DMS153 treated with DMSO at 0.1 percent for 48 hours (cell line): ENCODE data around the gene APP.
"Not testable (repeated sequence)": the region's sequence is repeated elsewhere in the genome, so short reads cannot be mapped to it uniquely, and the experiment has no call there.

Experiments used
- DNase-seq: peaks from one replicate; lab custom pipeline; 2025; ENCODE audit not compliant: unreplicated experiment; lab: John Stamatoyannopoulos, UW

APP gene

DNA sequence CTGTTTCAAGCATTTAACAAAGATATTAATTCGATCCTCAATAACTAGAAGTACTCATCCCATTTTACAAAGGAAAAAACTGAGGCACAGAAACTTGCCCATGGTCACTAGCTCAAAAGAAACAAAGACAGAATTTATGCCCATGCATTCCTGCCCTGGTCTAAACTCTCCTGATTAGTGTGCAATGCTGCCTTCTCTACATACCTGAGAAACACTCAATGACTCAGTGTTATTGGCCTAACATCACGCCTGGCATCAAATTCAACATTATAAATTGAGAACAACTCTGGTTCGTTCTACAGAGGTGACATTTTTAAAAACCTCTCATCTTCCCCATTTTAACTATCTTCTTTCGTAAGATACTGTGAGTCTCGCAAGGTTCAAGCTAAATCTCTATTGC, 5.2 kb downstream of the APP start:
- DNase-seq: no peak

DNA sequence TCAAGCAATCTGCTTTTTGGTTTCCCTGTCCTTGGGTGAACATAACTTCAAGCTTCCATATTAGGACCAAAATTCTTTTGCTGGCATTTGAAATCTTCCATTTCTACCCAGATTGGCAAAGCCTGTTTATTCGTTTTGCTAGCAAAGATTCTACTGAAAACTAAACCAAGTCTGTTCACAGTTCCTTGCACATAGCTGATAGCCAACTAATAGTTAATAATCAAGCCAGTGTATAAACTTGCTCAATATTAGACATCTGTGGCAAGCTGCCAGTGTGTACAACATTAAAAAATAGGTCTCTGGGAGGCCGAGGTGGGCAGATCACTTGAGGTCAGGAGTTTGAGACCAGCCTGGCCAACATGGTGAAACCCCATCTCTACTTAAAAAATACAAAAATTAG, 6.3 kb downstream of the APP start:
- no peak for DNase-seq

DNA sequence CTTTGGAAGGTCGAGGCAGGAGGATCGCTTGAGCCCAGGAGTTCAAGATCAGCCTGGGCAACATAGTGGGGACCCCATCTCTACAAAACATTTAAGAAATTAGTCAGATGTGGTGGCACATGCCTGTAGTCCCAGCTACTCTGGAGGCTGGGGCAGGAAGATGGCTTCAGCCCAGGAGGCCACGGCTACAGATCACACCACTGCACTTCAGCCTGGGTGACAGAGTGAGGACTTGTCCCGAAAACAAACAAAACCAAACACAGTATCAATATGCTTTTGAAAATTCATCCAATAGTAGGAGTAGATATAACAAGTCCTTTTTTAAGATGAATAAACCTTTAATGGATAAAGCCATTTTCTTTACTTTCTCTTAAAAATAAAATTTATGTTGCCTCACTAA, 8.5 kb downstream of the APP start:
- no peak for DNase-seq

DNA sequence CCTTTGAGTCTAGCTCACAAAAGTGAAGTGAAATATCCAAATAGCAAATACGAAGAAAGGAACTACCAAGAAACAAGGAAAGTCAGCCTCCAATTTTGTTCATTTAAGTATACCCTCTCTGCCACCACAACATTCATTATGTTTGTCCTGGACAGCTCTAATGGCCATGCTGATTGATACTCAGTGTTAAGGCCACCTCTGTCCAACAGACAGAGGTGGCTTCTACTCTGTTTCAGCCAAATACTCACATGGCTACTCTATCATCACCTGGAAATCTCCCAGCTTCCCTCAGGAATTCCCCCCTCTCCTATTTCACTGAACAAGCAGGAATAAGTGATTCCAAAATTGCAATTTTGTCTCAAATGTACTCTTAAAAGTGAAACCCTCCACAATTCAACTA, 10.7 kb downstream of the APP start:
- no peak for DNase-seq

DNA sequence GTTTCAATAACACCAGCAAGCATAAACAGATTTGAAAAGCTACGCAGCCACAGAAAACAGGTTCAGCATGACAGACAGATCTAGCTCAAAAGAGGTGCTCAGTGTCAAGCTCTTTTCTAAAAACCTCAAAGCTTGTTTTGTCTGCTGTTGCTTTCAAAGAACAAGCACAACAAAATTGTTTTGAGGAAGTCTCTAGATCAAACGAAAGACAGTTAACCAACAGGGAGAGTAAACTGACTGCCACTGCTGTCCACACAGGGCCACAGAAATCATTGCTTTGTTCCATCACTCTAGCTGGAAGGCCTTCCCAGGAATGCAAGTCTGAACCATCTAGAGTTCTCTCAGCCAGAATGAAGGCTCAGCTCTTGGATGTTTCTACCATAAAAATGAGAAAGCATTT, 12.8 kb downstream of the APP start:
- no peak for DNase-seq

DNA sequence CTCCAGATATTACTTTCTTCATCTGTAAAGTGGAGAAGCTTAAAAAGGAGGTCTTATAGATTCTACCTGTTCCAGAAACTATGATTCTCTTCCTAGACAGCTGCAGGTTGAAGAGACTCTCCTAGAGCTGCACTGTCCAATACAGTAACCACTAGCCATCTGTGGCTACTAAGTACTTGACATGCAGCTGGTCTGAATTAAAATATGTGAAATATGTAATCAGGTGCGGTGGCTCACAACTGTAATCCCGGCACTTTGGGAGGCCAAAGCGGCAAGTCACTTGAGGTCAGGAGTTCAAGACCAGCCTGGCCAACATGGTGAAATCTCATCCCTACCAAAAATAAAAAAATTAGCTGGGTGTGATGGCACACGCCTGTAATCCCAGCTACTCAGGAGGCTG, 15.8 kb downstream of the APP start:
- DNase-seq: no peak

DNA sequence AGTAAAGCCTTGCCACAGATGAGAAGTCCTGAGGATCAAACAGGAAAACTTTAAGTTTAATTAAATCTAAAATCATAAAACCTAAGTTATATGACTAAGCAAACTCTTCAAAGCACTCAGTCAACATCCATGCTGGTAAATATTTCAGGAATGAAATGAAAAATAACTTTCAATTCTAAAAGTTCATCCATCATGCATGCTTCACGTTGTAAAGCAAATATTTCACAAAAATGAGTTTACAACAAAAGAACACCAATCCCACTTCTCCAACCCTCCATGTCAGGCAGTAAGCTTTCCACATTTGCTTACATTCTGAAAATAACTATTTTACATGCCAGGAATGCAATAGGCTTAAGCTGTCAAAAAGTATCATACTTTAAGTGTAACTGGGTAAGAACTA, 16.8 kb downstream of the APP start:
- DNase-seq: no peak

DNA sequence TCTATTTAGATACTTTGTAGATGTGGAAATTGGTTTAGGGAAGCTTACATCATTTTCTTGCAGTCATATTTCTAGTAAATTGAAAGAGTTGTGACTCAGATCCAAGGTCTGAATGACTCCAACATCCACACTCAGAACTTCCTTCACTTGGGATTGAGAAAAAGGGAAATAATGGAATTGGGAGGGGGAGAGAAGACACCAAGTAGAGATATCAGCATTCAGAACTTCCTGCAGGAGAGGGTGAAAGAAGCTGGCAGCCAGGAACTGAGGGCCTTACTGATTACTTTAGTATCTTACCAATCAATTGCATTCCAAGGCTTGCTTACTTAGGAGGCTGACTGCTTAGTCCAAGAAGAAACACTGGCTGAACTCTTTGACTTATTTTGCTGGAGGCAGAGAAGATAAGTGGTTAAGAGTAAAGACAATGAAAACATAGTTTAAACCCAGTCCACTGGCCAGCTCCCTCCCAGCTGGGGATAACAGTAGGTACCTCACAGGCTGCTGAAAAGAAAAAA, 21.7 kb downstream of the APP start:
- no peak for DNase-seq

DNA sequence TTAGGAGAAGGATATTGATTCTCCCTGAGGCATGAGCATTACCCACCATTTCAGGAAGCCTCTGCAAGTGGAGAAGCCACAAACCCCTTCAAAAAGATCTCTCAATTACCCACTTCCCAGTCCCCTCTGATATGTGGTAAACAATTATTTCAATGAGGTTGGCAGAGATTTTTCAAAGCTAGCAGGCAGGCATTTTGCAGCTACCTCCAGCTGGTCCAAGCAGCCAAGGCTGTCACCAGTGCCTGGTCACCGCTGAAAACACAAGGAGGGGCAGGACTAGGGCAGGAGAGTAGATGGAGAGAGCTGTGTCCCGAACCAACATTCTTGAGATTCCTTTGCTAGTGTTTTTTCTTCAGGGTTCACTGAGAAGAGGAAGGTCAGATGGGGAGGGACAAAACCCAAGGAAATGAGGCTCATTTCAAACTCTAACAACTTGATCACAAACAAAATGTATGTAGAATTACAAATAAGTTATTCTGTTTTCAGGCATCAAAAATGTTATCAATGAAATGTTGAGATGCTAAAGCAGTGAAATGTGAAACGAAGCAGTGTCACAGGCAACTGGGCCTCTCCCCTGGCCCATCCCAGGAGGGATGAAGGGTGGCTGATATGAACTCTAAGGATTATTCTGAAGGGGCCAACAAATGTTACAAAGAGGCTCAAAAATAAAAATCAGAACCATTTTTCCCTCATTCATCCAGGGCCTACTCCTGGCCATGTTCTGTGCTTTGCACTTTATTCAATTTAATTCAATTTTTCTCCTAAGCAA, 22.3 kb downstream of the APP start:
- DNase-seq: no peak

DNA sequence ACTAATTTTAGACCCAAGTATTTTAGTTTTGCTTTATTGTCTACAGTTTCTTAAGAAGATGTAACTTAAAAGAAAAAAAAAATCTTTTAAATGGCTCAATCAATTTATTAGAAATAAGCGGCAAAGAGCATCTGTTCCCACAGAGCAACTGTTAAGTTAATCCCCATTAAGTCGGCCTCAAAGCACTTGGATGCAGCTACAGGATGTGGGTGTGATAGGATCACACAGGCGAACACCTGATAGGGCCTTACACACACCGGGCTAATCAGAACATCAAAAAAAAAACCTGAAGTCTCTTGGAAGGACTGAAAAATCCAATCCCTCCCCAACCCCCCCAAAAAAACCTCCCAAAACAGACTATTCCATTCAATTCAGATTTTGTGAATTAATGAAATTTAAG, 23.0 kb downstream of the APP start:
- no peak for DNase-seq

DNA sequence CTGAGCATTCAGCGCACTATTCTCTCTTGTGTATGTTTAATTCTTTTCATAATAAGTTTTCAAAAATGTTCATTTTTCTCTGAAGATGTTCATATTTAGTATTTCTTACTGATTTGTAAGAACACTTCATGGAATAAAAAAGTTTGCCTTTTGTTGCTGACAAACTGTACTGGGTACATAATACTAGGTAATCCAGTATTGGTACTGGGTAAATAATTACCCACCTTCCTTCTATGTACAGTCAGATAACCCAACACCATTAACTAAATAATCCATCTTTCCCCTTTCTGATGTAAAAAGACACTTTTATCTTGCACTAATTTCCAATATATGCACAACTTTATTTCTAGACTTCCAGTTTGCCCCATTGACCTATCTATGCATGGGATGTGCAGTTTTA, 23.9 kb downstream of the APP start:
- no peak for DNase-seq

DNA sequence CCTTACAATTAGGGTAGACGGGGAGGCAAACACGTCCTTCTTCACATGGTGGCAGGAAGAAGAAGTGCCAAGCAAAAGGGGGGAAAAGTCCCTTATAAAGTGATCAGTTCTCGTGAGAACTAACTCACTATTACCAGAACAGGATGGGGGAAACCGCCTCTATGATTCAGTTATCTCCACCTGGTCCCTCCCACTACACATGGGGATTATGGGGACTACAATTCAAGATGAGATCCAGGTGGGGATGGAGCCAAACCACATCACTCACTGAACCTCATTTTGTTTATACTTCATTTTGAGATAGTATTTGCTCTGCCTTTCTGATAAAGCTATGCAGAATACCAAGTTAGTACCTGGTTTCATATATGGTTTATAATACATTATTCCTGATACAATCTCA, 26.5 kb downstream of the APP start:
- no peak for DNase-seq

DNA sequence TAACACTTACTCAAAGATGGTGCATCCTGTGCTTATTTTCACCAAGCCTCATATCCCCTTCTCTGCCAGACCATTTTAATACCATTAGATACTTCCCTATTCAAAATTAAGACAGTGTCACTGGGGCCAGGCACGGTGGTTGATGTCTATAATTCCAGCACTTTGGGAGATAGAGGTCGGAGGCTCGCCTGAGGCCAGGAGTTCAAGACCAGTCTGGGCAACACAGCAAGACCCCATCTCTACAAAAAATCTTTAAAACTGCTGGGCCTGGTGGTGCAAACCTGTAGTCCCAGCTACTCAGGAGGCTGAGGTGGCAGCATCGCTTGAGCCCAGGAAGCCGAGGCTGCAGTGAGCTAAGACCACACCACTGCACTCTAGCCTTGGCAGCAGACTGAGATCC, 28.2 kb downstream of the APP start:
- no peak for DNase-seq

DNA sequence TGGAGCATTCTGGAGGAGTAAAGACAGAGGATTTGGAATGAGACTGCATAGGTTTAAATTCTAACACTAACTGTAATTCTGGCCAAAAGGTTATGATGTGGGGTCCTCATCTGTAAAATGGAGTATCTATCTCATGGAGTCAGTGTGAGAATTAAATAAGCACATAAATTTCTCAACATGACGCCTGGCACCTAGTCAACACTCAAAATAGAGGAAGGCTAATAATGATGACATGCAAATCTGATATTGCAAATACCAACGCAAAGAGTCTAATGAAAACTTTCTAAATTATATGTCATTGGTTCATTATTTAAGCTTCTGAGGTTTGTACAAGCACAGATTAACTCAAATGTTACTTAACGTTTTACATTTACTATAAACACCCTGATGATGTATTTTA, 29.6 kb downstream of the APP start:
- DNase-seq: no peak

DNA sequence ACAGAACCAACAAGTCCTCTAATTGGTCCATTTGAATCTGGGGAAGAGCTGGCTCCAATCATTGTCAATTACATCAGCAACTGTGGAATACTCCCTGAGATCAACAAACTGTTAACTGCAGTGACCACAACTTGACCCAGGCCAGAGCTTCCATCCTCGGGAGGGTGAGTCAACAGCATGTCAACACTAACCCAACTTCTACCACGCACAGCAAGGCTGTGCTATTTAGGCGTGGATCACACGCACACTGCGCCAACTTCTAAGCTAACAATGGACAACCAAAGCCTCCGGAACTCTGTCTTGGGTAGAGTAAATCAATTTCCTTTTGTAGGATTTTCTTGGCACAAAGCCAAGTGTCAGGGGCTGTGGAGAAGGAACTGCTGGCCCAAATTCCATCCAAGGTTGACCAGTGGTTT, 30.4 kb downstream of the APP start:
- DNase-seq: no peak

DNA sequence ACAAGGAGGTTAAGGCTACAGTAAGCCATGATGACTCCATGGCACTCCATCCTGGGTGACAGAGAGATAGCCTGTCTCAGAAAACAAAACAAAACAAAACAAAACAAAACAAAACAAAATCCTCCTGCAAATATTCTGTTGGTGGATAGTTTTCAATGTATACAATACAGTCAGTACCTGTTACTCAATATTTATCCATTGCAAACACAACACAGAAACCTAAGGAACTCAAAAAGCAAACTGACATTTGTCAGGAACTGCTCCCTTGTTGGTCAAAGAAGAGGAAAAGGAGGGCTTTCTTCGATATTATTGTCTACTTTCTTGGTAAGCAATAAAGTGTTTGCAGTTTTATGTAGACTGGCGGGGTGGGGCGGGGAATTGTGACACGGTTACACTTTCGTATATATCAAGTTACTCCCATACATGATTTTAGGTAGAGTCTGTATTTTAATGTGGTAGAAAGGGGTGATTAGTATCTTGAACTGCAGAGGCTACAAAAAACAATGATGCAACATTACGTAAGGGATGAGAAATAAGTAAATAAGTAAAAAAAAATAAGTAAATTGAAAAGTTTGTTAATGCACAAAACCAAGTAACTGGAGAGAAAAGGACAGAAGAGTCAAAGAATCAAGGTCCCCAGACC, 31.8 kb downstream of the APP start:
- no peak for DNase-seq

DNA sequence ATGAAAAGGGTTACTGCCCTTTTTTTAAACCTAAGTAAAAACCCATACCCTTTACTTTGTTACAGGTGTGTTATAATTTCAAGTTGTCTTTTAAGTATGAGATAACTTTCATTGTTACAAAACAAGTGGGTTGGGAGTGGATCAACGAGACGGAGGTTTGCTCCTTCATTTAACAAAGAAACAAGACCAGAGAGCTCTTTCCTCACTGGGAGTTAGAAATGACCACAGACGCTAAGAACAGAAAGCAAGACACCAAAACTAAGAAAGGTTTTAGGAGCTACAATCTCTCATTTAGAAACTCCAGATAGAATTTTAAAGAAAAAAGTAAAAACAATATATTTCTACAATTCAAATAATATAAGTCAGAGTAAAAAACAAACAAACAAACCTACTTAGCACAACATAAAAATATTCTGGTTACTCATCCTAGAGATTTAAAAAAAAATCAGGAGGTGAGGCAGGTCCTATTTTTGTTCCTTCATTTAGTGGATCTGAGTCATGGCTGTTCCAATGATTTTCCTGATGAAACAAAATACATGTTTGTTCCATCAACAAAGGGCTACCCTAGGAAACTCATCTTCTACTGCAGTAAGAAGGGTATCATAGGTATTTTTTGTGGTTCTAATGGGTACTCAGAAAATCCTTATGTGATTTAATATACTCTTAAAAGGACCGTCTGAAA, 33.0 kb downstream of the APP start:
- no peak for DNase-seq

DNA sequence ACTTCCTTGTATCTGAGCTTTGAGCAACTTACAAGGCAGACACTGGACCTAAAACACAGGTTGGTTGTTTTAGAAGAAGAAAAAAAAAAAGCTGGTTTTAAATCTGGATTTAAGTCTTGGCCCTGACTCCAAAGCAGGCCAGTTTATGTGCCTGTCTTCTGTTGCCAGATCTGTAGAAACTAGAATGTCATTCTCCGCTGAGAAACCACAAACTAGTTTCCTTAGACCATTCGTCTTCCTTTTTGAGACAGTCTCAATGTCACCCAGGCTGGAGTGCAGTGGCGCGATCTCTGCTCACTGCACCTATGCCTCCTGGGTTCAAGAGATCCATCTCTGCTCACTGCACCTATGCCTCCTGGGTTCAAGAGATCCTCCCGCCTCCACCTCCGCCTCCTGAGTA, 33.9 kb downstream of the APP start:
- DNase-seq: no peak

DNA sequence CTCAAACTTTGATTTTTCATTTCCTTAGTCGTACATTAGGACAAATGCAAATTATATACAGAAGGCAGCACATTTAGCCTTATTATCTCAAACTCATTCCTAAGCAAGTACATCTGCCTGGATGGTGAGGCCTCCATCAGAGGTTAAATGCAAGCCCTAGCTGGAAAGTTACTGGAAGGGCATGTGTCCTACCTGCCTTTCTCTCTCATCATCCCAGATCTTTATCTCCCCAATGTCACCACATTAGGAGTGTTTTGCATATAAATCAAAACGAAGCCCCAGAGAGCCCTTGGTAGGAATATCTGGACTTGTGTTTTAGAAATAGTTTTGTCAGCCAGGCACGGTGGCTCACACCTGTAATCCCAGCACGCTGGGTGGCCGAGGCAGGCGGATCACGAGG, 35.0 kb downstream of the APP start:
- DNase-seq: no peak

DNA sequence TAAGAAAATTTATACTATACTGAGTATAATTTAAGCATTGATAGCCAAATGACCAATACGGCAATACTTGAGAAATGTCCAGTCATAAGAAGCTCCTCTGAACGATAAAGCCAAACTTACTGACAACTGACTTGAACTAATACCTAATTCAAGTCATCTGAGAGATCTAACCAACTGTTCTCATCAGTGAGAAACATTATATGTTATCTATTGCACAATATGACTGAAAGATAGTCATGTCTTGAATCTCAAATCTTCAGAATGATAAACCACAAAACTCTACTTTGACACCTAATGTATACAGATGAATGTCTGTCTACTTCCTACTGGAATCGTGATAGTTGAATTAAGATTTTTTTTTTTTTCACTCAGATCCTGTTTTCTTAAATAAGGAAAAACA, 39.0 kb downstream of the APP start:
- no peak for DNase-seq

DNA sequence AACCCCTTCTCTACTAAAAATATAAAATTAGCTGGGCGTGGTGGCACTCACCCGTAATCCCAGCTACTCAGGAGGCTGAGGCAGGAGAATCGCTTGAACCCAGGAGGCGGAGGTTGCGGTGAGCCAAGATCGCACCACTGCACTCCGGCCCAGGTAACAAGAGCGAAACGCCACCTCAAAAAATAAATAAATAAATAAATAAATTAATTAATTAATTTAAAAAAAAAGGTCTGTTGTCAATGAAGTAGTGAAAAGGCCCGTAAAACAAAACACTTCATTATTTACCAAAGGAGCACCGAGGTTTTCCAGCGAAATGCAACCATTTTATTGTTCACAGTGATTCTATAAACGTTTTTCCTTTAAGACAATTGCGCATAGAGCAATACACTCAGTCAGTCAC, 39.5 kb downstream of the APP start:
- not testable (repeated sequence) for DNase-seq

DNA sequence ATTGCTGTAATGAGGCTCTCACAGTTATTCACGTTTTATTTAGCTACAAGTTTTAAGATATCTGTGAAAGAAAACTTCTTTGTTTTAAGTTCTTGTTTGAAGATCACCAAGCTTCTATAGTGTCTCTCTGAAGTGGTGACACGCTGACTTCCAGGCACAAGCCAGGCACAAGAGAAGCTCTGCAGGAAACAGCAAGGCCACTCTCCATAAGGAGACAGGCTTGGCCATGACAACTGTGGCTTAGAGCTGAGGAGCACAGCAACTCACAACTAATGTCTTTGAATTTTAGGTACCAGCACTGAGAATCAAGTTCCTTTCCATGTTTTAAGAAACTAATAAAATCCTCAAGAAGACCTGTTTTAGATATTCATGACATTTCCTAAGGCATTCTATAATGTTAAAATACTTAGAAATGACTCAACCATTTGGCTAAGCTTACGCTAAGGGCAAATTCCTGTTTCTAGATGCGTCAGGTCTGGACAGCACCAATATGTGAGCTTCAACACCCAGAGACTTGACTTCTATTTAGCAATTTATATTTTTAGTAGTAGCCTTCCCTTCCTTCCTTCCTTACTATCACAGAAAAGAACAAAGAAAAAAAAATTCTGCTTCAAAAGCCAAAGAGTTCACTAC, 40.2 kb downstream of the APP start:
- no peak for DNase-seq
